ENCODE data around the gene NMRK1.

NMRK1 gene

GRCh38 chr9:75111019-75111622 lies 23.2 kb upstream of the NMRK1 start:
- peak; percentile 40 for ATAC-seq

GRCh38 chr9:75109210-75109839 lies 21.4 kb upstream of the NMRK1 start:
- H3K9me3 Mint-ChIP-seq = no peaks in the 10 kb centered on the region
- ATAC-seq (no peak), DNase-seq (no peak)
- H3K36me3 Mint-ChIP-seq (ENCODE audit: low read depth) = peaks cover 3% of the 10 kb centered on the region
- peaks cover 66% of the 10 kb centered on the region for H3K4me1 Mint-ChIP-seq
- H3K27me3 Mint-ChIP-seq = no peaks in the 10 kb centered on the region
- no peak overlapping the region for H3K27ac Mint-ChIP-seq
- H3K4me3 Mint-ChIP-seq = no peak overlapping the region

More at GRCh38 chr9:75111019-75111622, 23.2 kb upstream of the NMRK1 start:
- DNase-seq = no peak
- H3K4me3 Mint-ChIP-seq = no peak overlapping the region
- H3K27me3 Mint-ChIP-seq = no peaks in the 10 kb centered on the region
- H3K27ac Mint-ChIP-seq = no peak overlapping the region
- peaks cover 52% of the 10 kb centered on the region for H3K4me1 Mint-ChIP-seq
- H3K36me3 Mint-ChIP-seq (ENCODE audit: low read depth) = peaks cover 3% of the 10 kb centered on the region
- H3K9me3 Mint-ChIP-seq = no peaks in the 10 kb centered on the region

GRCh38 chr9:75108571-75108970 lies 20.6 kb upstream of the NMRK1 start:
- peak overlapping the region; percentile 13 for H3K27ac Mint-ChIP-seq
- ATAC-seq = no peak
- peaks cover 3% of the 10 kb centered on the region for H3K36me3 Mint-ChIP-seq (ENCODE audit: low read depth)

GRCh38 chr9:75106857-75107256 lies 18.9 kb upstream of the NMRK1 start:
- Mint-ChIP-seq H3K9me3 (no peaks in the 10 kb centered on the region), H3K27me3 (no peaks in the 10 kb centered on the region), H3K27ac (no peak overlapping the region), H3K4me1 (peaks cover 57% of the 10 kb centered on the region), H3K36me3 (ENCODE audit: low read depth) (peaks cover 7% of the 10 kb centered on the region), H3K4me3 (no peak overlapping the region)
- DNase-seq = no peak
- no peak for ATAC-seq

More at GRCh38 chr9:75108571-75108970, 20.6 kb upstream of the NMRK1 start:
- Mint-ChIP-seq H3K4me3 (no peak overlapping the region), H3K9me3 (no peaks in the 10 kb centered on the region), H3K27me3 (no peaks in the 10 kb centered on the region), H3K4me1 (peaks cover 62% of the 10 kb centered on the region)
- no peak for DNase-seq

- no peak for DNase-seq
- no peak for ATAC-seq
- Mint-ChIP-seq H3K36me3 (ENCODE audit: low read depth) (peaks cover 7% of the 10 kb centered on the region), H3K4me3 (no peak overlapping the region), H3K27ac (no peak overlapping the region), H3K27me3 (no peaks in the 10 kb centered on the region), H3K9me3 (no peaks in the 10 kb centered on the region), H3K4me1 (peaks cover 59% of the 10 kb centered on the region)
These were observed 17.9 kb upstream of the NMRK1 start for GRCh38 chr9:75105841-75106240.

GRCh38 chr9:75105019-75105540 lies 17.1 kb upstream of the NMRK1 start:
- DNase-seq (no peak), ATAC-seq (no peak)
- no peak overlapping the region for H3K4me3 Mint-ChIP-seq
- peaks cover 5% of the 10 kb centered on the region for H3K36me3 Mint-ChIP-seq (ENCODE audit: low read depth)
- H3K9me3 Mint-ChIP-seq = no peaks in the 10 kb centered on the region
- no peak overlapping the region for H3K27ac Mint-ChIP-seq
- no peaks in the 10 kb centered on the region for H3K27me3 Mint-ChIP-seq
- peaks cover 56% of the 10 kb centered on the region for H3K4me1 Mint-ChIP-seq

- no peak overlapping the region for H3K27ac Mint-ChIP-seq
- ATAC-seq (no peak), DNase-seq (no peak)
- no peaks in the 10 kb centered on the region for H3K27me3 Mint-ChIP-seq
- H3K4me3 Mint-ChIP-seq = no peak overlapping the region
- H3K4me1 Mint-ChIP-seq = peaks cover 57% of the 10 kb centered on the region
- H3K9me3 Mint-ChIP-seq = no peaks in the 10 kb centered on the region
- H3K36me3 Mint-ChIP-seq (ENCODE audit: low read depth) = peaks cover 4% of the 10 kb centered on the region
These were observed 16.7 kb upstream of the NMRK1 start for GRCh38 chr9:75104607-75105006.

GRCh38 chr9:75102177-75102790 lies 14.3 kb upstream of the NMRK1 start:
- no peaks in the 10 kb centered on the region for H3K27me3 Mint-ChIP-seq
- ATAC-seq (no peak), DNase-seq (no peak)
- H3K4me1 Mint-ChIP-seq = peaks cover 55% of the 10 kb centered on the region
- no peak overlapping the region for H3K4me3 Mint-ChIP-seq
- no peak overlapping the region for H3K27ac Mint-ChIP-seq
- H3K9me3 Mint-ChIP-seq = no peaks in the 10 kb centered on the region
- peaks cover 10% of the 10 kb centered on the region for H3K36me3 Mint-ChIP-seq (ENCODE audit: low read depth)

GRCh38 chr9:75101004-75101588 lies 13.1 kb upstream of the NMRK1 start:
- peaks cover 11% of the 10 kb centered on the region for H3K36me3 Mint-ChIP-seq (ENCODE audit: low read depth)
- no peaks in the 10 kb centered on the region for H3K27me3 Mint-ChIP-seq
- H3K4me1 Mint-ChIP-seq = peaks cover 61% of the 10 kb centered on the region
- DNase-seq (no peak), ATAC-seq (no peak)
- no peak overlapping the region for H3K4me3 Mint-ChIP-seq
- no peaks in the 10 kb centered on the region for H3K9me3 Mint-ChIP-seq
- H3K27ac Mint-ChIP-seq = no peak overlapping the region

- no peaks in the 10 kb centered on the region for H3K9me3 Mint-ChIP-seq
- H3K36me3 Mint-ChIP-seq (ENCODE audit: low read depth) = peaks cover 9% of the 10 kb centered on the region
- H3K4me3 Mint-ChIP-seq = no peak overlapping the region
- H3K4me1 Mint-ChIP-seq = peaks cover 67% of the 10 kb centered on the region
- no peaks in the 10 kb centered on the region for H3K27me3 Mint-ChIP-seq
- ATAC-seq (no peak), DNase-seq (no peak)
- no peak overlapping the region for H3K27ac Mint-ChIP-seq
These were observed 8.8 kb upstream of the NMRK1 start for GRCh38 chr9:75096796-75097195.

GRCh38 chr9:75092766-75093165 lies 4.8 kb upstream of the NMRK1 start:
- Mint-ChIP-seq H3K4me1 (peaks cover 71% of the 10 kb centered on the region), H3K36me3 (ENCODE audit: low read depth) (peaks cover 5% of the 10 kb centered on the region), H3K4me3 (peak overlapping the region; percentile 15), H3K9me3 (no peaks in the 10 kb centered on the region), H3K27ac (peak overlapping the region; percentile 59), H3K27me3 (no peaks in the 10 kb centered on the region)
- DNase-seq (no peak), ATAC-seq (no peak)

- Mint-ChIP-seq H3K36me3 (ENCODE audit: low read depth) (peaks cover 2% of the 10 kb centered on the region), H3K27ac (no peak overlapping the region)
These were observed 2.6 kb upstream of the NMRK1 start for GRCh38 chr9:75090579-75090978.

GRCh38 chr9:75089373-75089766 lies 1.4 kb upstream of the NMRK1 start:
- H3K27me3 Mint-ChIP-seq = no peaks in the 10 kb centered on the region
- DNase-seq (no peak), ATAC-seq (no peak)
- peaks cover 2% of the 10 kb centered on the region for H3K36me3 Mint-ChIP-seq (ENCODE audit: low read depth)
- no peaks in the 10 kb centered on the region for H3K9me3 Mint-ChIP-seq
- peaks cover 73% of the 10 kb centered on the region for H3K4me1 Mint-ChIP-seq
- H3K4me3 Mint-ChIP-seq = peak overlapping the region; percentile 91
- peak overlapping the region; percentile 91 for H3K27ac Mint-ChIP-seq

More at GRCh38 chr9:75090579-75090978, 2.6 kb upstream of the NMRK1 start:
- no peak for DNase-seq
- Mint-ChIP-seq H3K4me3 (peak overlapping the region; percentile 91), H3K4me1 (peaks cover 73% of the 10 kb centered on the region), H3K9me3 (no peaks in the 10 kb centered on the region), H3K27me3 (no peaks in the 10 kb centered on the region)
- ATAC-seq = no peak

GRCh38 chr9:75088646-75089372 lies 854 bp upstream of the NMRK1 start:
- Mint-ChIP-seq H3K27ac (peak overlapping the region; percentile 91), H3K9me3 (no peaks in the 10 kb centered on the region), H3K4me3 (peak overlapping the region; percentile 91), H3K36me3 (ENCODE audit: low read depth) (peaks cover under 1% of the 10 kb centered on the region), H3K27me3 (no peaks in the 10 kb centered on the region), H3K4me1 (peaks cover 72% of the 10 kb centered on the region)
- DNase-seq (peak; percentile 33), ATAC-seq (peak; percentile 16)
